SK-N-SH treated with all-trans-retinoic acid at 6 μM for 48 hours (cell line): ENCODE results near the gene ZNF789.

Experiments
- BACH2 ChIP-seq: fragments of 250-450 bp; sonication (Bioruptor Pico); IDR thresholded peaks from 2 replicates; pipeline ENCODE4 v1.9.0; 2021; ENCODE audit warnings: mild to moderate bottlenecking, borderline replicate concordance
- ESRRG ChIP-seq: fragments of 250-450 bp; sonication (Bioruptor Pico); IDR thresholded peaks from 2 replicates; pipeline ENCODE4 v1.6.1; 2021; ENCODE audit warnings: mild to moderate bottlenecking
- RARB ChIP-seq: fragments of 250-450 bp; sonication (Bioruptor Pico); IDR thresholded peaks from 2 replicates; pipeline ENCODE4 v1.8.0; 2021; ENCODE audit warnings: mild to moderate bottlenecking, moderate library complexity
- SNAI2 ChIP-seq: fragments of 250-450 bp; sonication (Bioruptor Pico); IDR thresholded peaks from 2 replicates; pipeline ENCODE4 v1.5.0; 2020; ENCODE audit warnings: mild to moderate bottlenecking, moderate library complexity
- TOX ChIP-seq: fragments of 250-450 bp; sonication (Bioruptor Pico); IDR thresholded peaks from 2 replicates; pipeline ENCODE4 v1.8.0; 2021; ENCODE audit warnings: mild to moderate bottlenecking, moderate library complexity, borderline replicate concordance
- ZFP3 ChIP-seq: fragments of 250-450 bp; sonication (Bioruptor Pico); IDR thresholded peaks from 2 replicates; pipeline ENCODE4 v1.5.0; 2020; ENCODE audit warnings: mild to moderate bottlenecking, moderate library complexity
- ZFP30 ChIP-seq: fragments of 450-650 bp; formaldehyde crosslinking; IDR thresholded peaks from 2 replicates; pipeline ENCODE4 v1.5.0; 2022; ENCODE audit warnings: mild to moderate bottlenecking, moderate library complexity
- TF ChIP-seq, protein P1 (sequence below): fragments of 250-450 bp; sonication (Bioruptor Pico); IDR thresholded peaks from 2 replicates; pipeline ENCODE4 v1.5.1; 2020; ENCODE audit warnings: low read depth, mild to moderate bottlenecking, moderate library complexity
- TF ChIP-seq, protein P2 (sequence below): fragments of 250-450 bp; sonication (Bioruptor Pico); IDR thresholded peaks from 2 replicates; pipeline ENCODE4 v1.5.1; 2021; ENCODE audit warnings: mild to moderate bottlenecking, moderate library complexity

DNA sequence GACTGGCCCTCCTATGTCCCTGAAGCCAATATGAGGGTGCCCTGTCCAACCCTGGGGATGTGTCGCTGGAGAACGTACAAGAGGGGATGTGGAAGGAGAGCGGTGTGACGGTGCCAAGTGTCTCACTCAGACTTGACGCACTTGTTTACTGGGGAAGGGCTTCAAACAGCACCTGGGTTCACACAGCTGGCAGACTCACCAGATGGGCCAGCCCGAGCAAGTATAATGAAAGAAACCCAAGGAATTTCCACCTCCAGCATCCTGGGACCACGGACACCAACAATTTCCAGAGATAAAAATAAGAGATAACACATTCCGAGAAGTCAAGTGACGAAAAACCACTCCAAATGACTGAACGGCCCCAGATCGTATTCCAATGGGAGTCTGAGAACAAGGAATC is 12.0 kb upstream of the ZNF789 start:
- TF ChIP-seq, protein P1, sequence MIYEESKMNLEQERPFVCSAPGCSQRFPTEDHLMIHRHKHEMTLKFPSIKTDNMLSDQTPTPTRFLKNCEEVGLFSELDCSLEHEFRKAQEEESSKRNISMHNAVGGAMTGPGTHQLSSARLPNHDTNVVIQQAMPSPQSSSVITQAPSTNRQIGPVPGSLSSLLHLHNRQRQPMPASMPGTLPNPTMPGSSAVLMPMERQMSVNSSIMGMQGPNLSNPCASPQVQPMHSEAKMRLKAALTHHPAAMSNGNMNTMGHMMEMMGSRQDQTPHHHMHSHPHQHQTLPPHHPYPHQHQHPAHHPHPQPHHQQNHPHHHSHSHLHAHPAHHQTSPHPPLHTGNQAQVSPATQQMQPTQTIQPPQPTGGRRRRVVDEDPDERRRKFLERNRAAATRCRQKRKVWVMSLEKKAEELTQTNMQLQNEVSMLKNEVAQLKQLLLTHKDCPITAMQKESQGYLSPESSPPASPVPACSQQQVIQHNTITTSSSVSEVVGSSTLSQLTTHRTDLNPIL (CRISPR knock-in tag): no peak
- TF ChIP-seq ESRRG (CRISPR knock-in tag): no peak
- TF ChIP-seq, protein P2, sequence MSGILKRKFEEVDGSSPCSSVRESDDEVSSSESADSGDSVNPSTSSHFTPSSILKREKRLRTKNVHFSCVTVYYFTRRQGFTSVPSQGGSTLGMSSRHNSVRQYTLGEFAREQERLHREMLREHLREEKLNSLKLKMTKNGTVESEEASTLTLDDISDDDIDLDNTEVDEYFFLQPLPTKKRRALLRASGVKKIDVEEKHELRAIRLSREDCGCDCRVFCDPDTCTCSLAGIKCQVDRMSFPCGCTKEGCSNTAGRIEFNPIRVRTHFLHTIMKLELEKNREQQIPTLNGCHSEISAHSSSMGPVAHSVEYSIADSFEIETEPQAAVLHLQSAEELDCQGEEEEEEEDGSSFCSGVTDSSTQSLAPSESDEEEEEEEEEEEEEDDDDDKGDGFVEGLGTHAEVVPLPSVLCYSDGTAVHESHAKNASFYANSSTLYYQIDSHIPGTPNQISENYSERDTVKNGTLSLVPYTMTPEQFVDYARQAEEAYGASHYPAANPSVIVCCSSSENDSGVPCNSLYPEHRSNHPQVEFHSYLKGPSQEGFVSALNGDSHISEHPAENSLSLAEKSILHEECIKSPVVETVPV (CRISPR knock-in tag): no peak
- TF ChIP-seq ZFP3: no peak
- no peak for TF ChIP-seq RARB (CRISPR knock-in tag)
- TF ChIP-seq BACH2 (CRISPR knock-in tag): no peak
- TF ChIP-seq TOX (CRISPR knock-in tag): no peak
- TF ChIP-seq ZFP30 (CRISPR knock-in tag): no peak
- TF ChIP-seq SNAI2 (CRISPR knock-in tag): no peak
